ENCODE results near the gene HHIPL1.

DNA sequence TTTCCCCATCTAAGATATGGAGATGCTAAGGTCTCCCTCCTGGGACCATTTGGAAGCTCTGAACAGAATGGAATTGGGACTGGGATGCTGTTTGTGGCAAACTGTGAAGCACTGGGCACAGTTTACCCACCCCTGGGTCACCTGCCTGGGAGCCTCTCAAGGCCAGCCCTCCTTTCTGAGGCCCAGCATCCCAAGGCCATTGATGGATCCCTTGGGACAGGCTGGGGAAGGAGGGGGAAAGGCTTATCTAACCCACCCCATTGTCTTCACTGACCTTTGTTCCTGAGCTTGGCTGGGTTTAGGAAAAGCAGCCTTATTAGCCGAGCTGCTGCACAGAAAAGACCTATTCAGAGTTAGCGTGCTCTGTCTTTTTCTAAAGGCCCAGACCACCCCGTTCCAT lies 46.2 kb upstream of the HHIPL1 start:
- no peak for TF ChIP-seq POLR2AphosphoS5 (IDR thresholded peaks at IDR 0.05)
- TF ChIP-seq EP300 (IDR thresholded peaks at IDR 0.05) = no peak
- TF ChIP-seq, protein P1, sequence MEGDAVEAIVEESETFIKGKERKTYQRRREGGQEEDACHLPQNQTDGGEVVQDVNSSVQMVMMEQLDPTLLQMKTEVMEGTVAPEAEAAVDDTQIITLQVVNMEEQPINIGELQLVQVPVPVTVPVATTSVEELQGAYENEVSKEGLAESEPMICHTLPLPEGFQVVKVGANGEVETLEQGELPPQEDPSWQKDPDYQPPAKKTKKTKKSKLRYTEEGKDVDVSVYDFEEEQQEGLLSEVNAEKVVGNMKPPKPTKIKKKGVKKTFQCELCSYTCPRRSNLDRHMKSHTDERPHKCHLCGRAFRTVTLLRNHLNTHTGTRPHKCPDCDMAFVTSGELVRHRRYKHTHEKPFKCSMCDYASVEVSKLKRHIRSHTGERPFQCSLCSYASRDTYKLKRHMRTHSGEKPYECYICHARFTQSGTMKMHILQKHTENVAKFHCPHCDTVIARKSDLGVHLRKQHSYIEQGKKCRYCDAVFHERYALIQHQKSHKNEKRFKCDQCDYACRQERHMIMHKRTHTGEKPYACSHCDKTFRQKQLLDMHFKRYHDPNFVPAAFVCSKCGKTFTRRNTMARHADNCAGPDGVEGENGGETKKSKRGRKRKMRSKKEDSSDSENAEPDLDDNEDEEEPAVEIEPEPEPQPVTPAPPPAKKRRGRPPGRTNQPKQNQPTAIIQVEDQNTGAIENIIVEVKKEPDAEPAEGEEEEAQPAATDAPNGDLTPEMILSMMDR (IDR thresholded peaks at IDR 0.05) = no peak
